B cell (primary cell): ENCODE measurements around the gene THUMPD2. TPM values are rescaled to one million over a fixed set of nuclear protein-coding genes. Genes with fewer than 3 reads are reported as not detected.

ENCODE experiments used
- ATAC-seq: fragments of 200-7000 bp; cut with Tn5 transposase; one replicate; pipeline ENCODE4 v1.10.0; 2021; ENCODE audit warnings: low read depth, mild to moderate bottlenecking, moderate number of reproducible peaks, moderate library complexity
- CTCF ChIA-PET: fragments of 350-600 bp; sonication (Branson Sonifier 250); formaldehyde crosslinking; loops from one replicate; lab custom pipeline; 2021; ENCODE audit warnings: antibody characterized with exemption, inconsistent platforms; lab: Charles Lee
- POLR2A ChIA-PET: fragments of 350-600 bp; sonication (Branson Sonifier 250); formaldehyde crosslinking; loops from one replicate; lab custom pipeline; 2021; ENCODE audit warnings: antibody characterized with exemption; lab: Charles Lee
- DNase-seq: peaks from one replicate; pipeline ENCODE4 v3.0.0; 2013
- H2AFZ ChIP-seq: 2 replicates; pipeline ENCODE4 v1.6.1; 2012; ENCODE audit warnings: mild to moderate bottlenecking, low read depth, low read length; ENCODE audit not compliant: insufficient read depth, poor library complexity, severe bottlenecking
- H3K27ac ChIP-seq, 2 donors: 1 replicate in 1 of 2; 2 replicates in 1 of 2; pipeline ENCODE4 v1.5.1; 2012 to 2013; ENCODE audit warnings: low read length in 2 of 2, mild to moderate bottlenecking in 2 of 2, moderate library complexity in 1 of 2
- H3K27me3 ChIP-seq, 4 experiments: fragments of 200-600 bp in 1 of 4; sonication (generic) in 1 of 4; replicated peaks in 1 of 4; 1 replicate in 2 of 4; 2 replicates in 2 of 4; pipeline versions ENCODE4 v1.6.1 to v1.7.0; 2013 to 2016; ENCODE audit warnings: low read length in 3 of 4, mild to moderate bottlenecking in 2 of 4, mixed read lengths in 1 of 4, moderate library complexity in 1 of 4; ENCODE audit not compliant: insufficient read depth in 4 of 4, control insufficient read depth in 3 of 4; ENCODE audit errors: control extremely low read depth in 1 of 4
- H3K36me3 ChIP-seq, 2 experiments: replicated peaks in 1 of 2; 1 replicate in 1 of 2; 2 replicates in 1 of 2; pipeline versions ENCODE4 v1.6.1 to v1.7.1; 2013; ENCODE audit warnings: low read length in 1 of 2; ENCODE audit not compliant: insufficient read depth in 2 of 2, control insufficient read depth in 1 of 2; ENCODE audit errors: control extremely low read depth in 1 of 2, extremely low read depth in 1 of 2
- H3K4me1 ChIP-seq, 2 donors: fragments of 200-600 bp in 1 of 2; sonication (generic) in 1 of 2; 1 replicate in 1 of 2; 2 replicates in 1 of 2; pipeline versions ENCODE4 v1.5.1 to v1.6.1; 2013 to 2017; ENCODE audit warnings: low read length in 2 of 2; ENCODE audit not compliant: control insufficient read depth in 2 of 2, insufficient read depth in 2 of 2
- H3K4me2 ChIP-seq: replicated peaks from 2 replicates; pipeline ENCODE3; 2012; ENCODE audit warnings: mild to moderate bottlenecking, low read depth, low read length; ENCODE audit not compliant: poor library complexity, severe bottlenecking
- H3K4me3 ChIP-seq, 5 experiments: fragments of 200-600 bp in 1 of 5; sonication (generic) in 1 of 5; 1 replicate in 3 of 5; 2 replicates in 2 of 5; pipeline versions ENCODE4 v1.5.1 to v1.7.0; 2011 to 2016; ENCODE audit warnings: low read length in 4 of 5, mild to moderate bottlenecking in 4 of 5, low read depth in 2 of 5, control low read depth in 1 of 5, moderate library complexity in 1 of 5; ENCODE audit not compliant: insufficient read depth in 1 of 5; ENCODE audit errors: control extremely low read depth in 1 of 5, extremely low read depth in 1 of 5
- H3K79me2 ChIP-seq: fragments of 200-600 bp; sonication (generic); one replicate; pipeline ENCODE4 v1.6.0; 2016; ENCODE audit warnings: low read length; ENCODE audit not compliant: control insufficient read depth, insufficient read depth
- H3K9ac ChIP-seq: fragments of 200-600 bp; sonication (generic); 2 replicates; pipeline ENCODE4 v1.6.1; 2017; ENCODE audit warnings: mild to moderate bottlenecking, low read length, moderate library complexity
- H3K9me3 ChIP-seq, 3 donors: one replicate each; pipeline versions ENCODE4 v1.6.1 to v1.7.1; 2013; ENCODE audit warnings: low read length in 2 of 3; ENCODE audit not compliant: control insufficient read depth in 2 of 3, insufficient read depth in 1 of 3; ENCODE audit errors: control extremely low read depth in 1 of 3
- H4K20me1 ChIP-seq: 2 replicates; pipeline ENCODE4 v1.6.0; 2012; ENCODE audit warnings: mild to moderate bottlenecking, low read length; ENCODE audit not compliant: insufficient read depth, control insufficient read depth, poor library complexity, severe bottlenecking
- H3K27ac Mint-ChIP-seq: one replicate; pipeline ENCODE4 v1.8.0; 2021; ENCODE audit warnings: mixed read lengths
- H3K27me3 Mint-ChIP-seq: one replicate; pipeline ENCODE4 v1.8.0; 2021; ENCODE audit warnings: mixed read lengths
- H3K4me1 Mint-ChIP-seq: one replicate; pipeline ENCODE4 v1.8.0; 2021; ENCODE audit warnings: mixed read lengths
- H3K4me3 Mint-ChIP-seq: one replicate; pipeline ENCODE4 v1.8.0; 2021; ENCODE audit warnings: mixed read lengths
- H3K9me3 Mint-ChIP-seq: one replicate; pipeline ENCODE4 v1.8.0; 2022; ENCODE audit warnings: mixed read lengths; ENCODE audit not compliant: insufficient read depth
- EZH2 ChIP-seq: IDR thresholded peaks from 2 replicates; pipeline ENCODE4 v1.6.1; 2012; ENCODE audit warnings: borderline replicate concordance, low read depth, mild to moderate bottlenecking, moderate library complexity, low read length; ENCODE audit not compliant: insufficient read depth, poor library complexity, severe bottlenecking
- WGBS: methylation state at CpG from one replicate; pipeline ENCODE4 v1.1.5; 2013; ENCODE audit warnings: missing lambda C conversion rate; ENCODE audit not compliant: insufficient coverage; 5-methylcytosine and 5-hydroxymethylcytosine counted together
- intact Hi-C: fragments of 100-400 bp; cut with micrococcal nuclease; formaldehyde crosslinking; loops from one replicate; pipeline ENCODE4 v1.10.0; 2022
- polyA plus RNA-seq: library from polyadenylated mRNA; depleted of rRNA; stranded (reverse); fragments of >200 nt; gene quantifications from 2 replicates; pipeline ENCODE4 v1.2.3, GENCODE V29; 2012
- total RNA-seq, 2 donors: library from RNA; stranded (reverse); fragments of 120-200 nt in 1 of 2; gene quantifications; 1 replicate in 1 of 2; 2 replicates in 1 of 2; pipeline versions ENCODE4 v1.2.3 to v1.2.4, GENCODE V29; 2013 to 2022
- TF ChIP-seq, protein P1 (sequence below): fragments of 200-600 bp; IDR thresholded peaks from one replicate; pipeline ENCODE4 v1.8.0; 2022; ENCODE audit warnings: antibody characterized with exemption, mild to moderate bottlenecking

The THUMPD2 gene
- total and polyA plus RNA-seq, 2 donors (not counting 1 experiment from before 2014, with no cell fraction given) = 11.0 to 14.8 TPM

DNA sequence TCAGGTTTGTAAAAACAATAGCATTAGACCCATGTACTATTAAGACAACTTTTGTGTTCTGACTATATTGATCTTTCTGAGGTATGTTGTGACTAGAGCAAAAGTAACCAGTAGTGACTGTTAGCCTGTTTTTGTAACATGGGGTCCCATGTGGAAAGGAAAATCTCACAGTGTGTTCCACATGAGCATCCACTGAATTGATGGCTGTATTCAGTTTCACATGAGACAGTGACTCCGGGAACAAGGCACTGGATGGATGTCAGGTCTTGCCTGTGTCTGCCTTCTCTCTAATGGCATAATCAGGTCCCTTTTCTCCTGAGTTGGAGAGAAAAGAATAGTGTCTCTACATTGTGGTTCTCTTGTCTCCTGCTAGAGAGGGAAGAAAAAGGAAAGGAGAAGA, 85.8 kb downstream of the THUMPD2 start:
- Histone ChIP-seq H3K4me3 (no peak overlapping the region), H3K36me3 (no peaks in the 10 kb centered on the region), H4K20me1 (no peaks in the 10 kb centered on the region), H3K27ac (no peak overlapping the region), H3K9me3 (peaks cover 0 to 5% (median 4%) of the 10 kb centered on the region in 3 donors), H3K4me1 (no peaks in the 10 kb centered on the region), H3K4me2 (no peak overlapping the region), H2AFZ (no peak overlapping the region), H3K79me2 (no peaks in the 10 kb centered on the region), H3K9ac (no peak overlapping the region), H3K27me3 (no peaks in the 10 kb centered on the region)
- DNase-seq (no peak), ATAC-seq (no peak)
- ChIA-PET CTCF (no interaction called here), POLR2A (no interaction called here)
- no peaks in the 10 kb centered on the region for H3K4me1 Mint-ChIP-seq
- peaks cover 4% of the 10 kb centered on the region for H3K9me3 Mint-ChIP-seq
- TF ChIP-seq, protein P1, sequence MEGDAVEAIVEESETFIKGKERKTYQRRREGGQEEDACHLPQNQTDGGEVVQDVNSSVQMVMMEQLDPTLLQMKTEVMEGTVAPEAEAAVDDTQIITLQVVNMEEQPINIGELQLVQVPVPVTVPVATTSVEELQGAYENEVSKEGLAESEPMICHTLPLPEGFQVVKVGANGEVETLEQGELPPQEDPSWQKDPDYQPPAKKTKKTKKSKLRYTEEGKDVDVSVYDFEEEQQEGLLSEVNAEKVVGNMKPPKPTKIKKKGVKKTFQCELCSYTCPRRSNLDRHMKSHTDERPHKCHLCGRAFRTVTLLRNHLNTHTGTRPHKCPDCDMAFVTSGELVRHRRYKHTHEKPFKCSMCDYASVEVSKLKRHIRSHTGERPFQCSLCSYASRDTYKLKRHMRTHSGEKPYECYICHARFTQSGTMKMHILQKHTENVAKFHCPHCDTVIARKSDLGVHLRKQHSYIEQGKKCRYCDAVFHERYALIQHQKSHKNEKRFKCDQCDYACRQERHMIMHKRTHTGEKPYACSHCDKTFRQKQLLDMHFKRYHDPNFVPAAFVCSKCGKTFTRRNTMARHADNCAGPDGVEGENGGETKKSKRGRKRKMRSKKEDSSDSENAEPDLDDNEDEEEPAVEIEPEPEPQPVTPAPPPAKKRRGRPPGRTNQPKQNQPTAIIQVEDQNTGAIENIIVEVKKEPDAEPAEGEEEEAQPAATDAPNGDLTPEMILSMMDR = no peak
- no peak for TF ChIP-seq EZH2
- intact Hi-C loops = no loop called here
- H3K27me3 Mint-ChIP-seq = peaks cover 11% of the 10 kb centered on the region
- H3K27ac Mint-ChIP-seq = no peak overlapping the region
- 85% methylated on average over 1 of the region's 1 CpG for WGBS
- H3K4me3 Mint-ChIP-seq = no peak overlapping the region

DNA sequence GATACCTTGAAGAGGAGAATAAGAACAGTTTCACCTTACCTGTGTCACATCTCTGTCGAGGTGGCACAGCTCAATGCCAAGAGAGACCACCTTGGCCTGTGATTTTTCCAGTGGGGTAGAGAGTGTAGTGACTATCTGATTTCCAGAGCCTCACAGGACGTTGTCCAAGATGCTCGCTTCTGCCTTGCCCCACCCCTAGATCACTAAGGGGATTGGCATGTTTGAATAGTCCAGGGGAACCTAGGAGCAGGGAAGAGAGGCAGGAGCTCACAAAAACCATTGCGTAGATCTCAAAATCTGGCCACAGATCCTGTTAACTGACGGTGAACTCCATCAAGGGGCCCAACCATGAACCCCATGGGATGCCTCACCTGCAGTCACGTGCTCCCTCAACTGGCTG, 89.2 kb downstream of the THUMPD2 start:
- H3K27ac ChIP-seq = no peak overlapping the region
- intact Hi-C loops = no loop called here

More for the DNA sequence above, 89.2 kb downstream of the THUMPD2 start:
- CTCF ChIA-PET = no interaction called here
- Histone ChIP-seq H4K20me1 (no peaks in the 10 kb centered on the region), H3K36me3 (no peaks in the 10 kb centered on the region), H3K4me3 (no peak overlapping the region), H3K27me3 (peaks cover 0 to 2% (median 0%) of the 10 kb centered on the region in 4 experiments), H3K9ac (no peak overlapping the region), H3K4me1 (no peaks in the 10 kb centered on the region), H3K9me3 (peaks cover 0 to 5% (median 4%) of the 10 kb centered on the region in 3 donors), H3K4me2 (no peak overlapping the region), H2AFZ (no peak overlapping the region), H3K79me2 (no peaks in the 10 kb centered on the region)
- Mint-ChIP-seq H3K27ac (no peak overlapping the region), H3K4me1 (no peaks in the 10 kb centered on the region), H3K4me3 (no peak overlapping the region), H3K9me3 (peaks cover 4% of the 10 kb centered on the region), H3K27me3 (peaks cover 13% of the 10 kb centered on the region)
- no peak for ATAC-seq
- WGBS = 96% methylated on average over 3 of the region's 6 CpGs
- no peak for DNase-seq
- TF ChIP-seq, protein P1 = no peak
- TF ChIP-seq EZH2 = no peak
- POLR2A ChIA-PET = no interaction called here
